ENCODE data around the gene CLCN7. TPM values are rescaled to one million over a fixed set of nuclear protein-coding genes. Genes with fewer than 3 reads are reported as not detected.

CLCN7 gene
- total and polyA plus RNA-seq, 2 donors (not counting 3 experiments of a cell fraction or from before 2014, with no cell fraction given): 59.8 to 94.9 TPM

DNA sequence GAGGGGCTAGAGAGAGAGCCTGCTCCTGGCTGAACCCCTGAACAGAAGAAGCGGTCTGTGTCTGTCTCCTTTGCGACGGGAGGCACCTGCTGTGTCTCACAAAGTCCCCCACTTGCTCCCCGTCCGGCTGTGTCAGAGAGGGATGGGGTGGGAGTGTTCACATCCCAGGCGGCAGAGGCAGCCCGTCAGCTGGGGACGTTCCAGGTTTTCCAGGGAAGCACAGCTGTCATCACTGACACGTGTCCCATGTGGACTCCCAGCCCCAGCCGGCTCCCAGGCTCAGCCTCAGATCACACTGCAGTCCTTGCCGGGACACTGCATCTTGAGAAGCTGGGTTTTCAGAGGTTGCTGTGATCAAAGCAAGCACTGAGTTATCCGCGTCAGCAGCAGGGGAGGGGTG is 19.9 kb upstream of the CLCN7 start:
- H3K27ac ChIP-seq (ENCODE audit: insufficient read depth, low read depth, low read length): no peak overlapping the region

More for the DNA sequence above, 19.9 kb upstream of the CLCN7 start:
- DNase-seq (ENCODE audit: low read depth, low spot score) (no peak), FAIRE-seq (no peak)
- Histone ChIP-seq H3K4me1 (ENCODE audit: control insufficient read depth, extremely low read depth, insufficient read depth, low read length) (peaks cover 15% of the 10 kb centered on the region), H3K4me3 (replicated peaks in 1 of 3; ENCODE audit: insufficient read depth in 1 of 3, low read depth in 1 of 3, low read length in 3 of 3) (peak overlapping the region in 1 of 3 experiments; percentile 67), H3K9me3 (replicated peaks; ENCODE audit: control insufficient read depth, insufficient read depth, low read length) (no peaks in the 10 kb centered on the region), H3K9ac (replicated peaks; ENCODE audit: extremely low read depth, insufficient read depth, low read length) (no peak overlapping the region), H3K27me3 (ENCODE audit: control insufficient read depth in 2 of 2, insufficient read depth in 2 of 2, low read length in 2 of 2) (no peaks in the 10 kb centered on the region), H3K36me3 (ENCODE audit: control insufficient read depth in 2 of 2, extremely low read depth in 1 of 2, insufficient read depth in 2 of 2, low read length in 2 of 2) (peaks cover 3 to 12% of the 10 kb centered on the region in 2 experiments), H2AFZ (ENCODE audit: low read depth, low read length) (no peak overlapping the region), H3K79me2 (ENCODE audit: control insufficient read depth, insufficient read depth, low read length) (peaks cover 19% of the 10 kb centered on the region), H3K4me2 (ENCODE audit: insufficient read depth, low read length) (peak overlapping the region; percentile 41), H4K20me1 (replicated peaks; ENCODE audit: control insufficient read depth, extremely low read depth, insufficient read depth, low read length) (no peaks in the 10 kb centered on the region), H3K9me1 (replicated peaks; ENCODE audit: control insufficient read depth, extremely low read depth, insufficient read depth, low read length) (no peaks in the 10 kb centered on the region)
- dilution Hi-C loops (cut with MboI; ENCODE audit: extremely low pct_ligation_motif_present, low sequenced_read_pairs) (no loop called here), intact Hi-C loops (cut with micrococcal nuclease) (loop anchor here (1.0 to 5.0 kb wide), 5 partner anchors 39 to 213 kb away; partner anchors contain the start of genes MAPK8IP3 and TMEM204)
- TF ChIP-seq FOS (IDR thresholded peaks at IDR 0.05; ENCODE audit: borderline replicate concordance, insufficient read depth, low read length) (no peak), EZH2 (IDR thresholded peaks at IDR 0.05; ENCODE audit: borderline replicate concordance, low read depth, low read length, severe bottlenecking) (no peak), JUN (IDR thresholded peaks at IDR 0.05; ENCODE audit: borderline replicate concordance, insufficient read depth, insufficient read length, low read depth) (no peak), GATA2 (IDR thresholded peaks at IDR 0.05; ENCODE audit: insufficient read depth, insufficient read length, low read depth, low read length) (no peak), POLR2AphosphoS5 (IDR thresholded peaks at IDR 0.05; ENCODE audit: insufficient read depth, low read depth, low read length) (no peak), POLR2A (IDR thresholded peaks at IDR 0.05; ENCODE audit: low read depth, low read length) (no peak), MYC (IDR thresholded peaks at IDR 0.05; ENCODE audit: low read depth, low read length) (no peak)
- TF ChIP-seq, protein P1, sequence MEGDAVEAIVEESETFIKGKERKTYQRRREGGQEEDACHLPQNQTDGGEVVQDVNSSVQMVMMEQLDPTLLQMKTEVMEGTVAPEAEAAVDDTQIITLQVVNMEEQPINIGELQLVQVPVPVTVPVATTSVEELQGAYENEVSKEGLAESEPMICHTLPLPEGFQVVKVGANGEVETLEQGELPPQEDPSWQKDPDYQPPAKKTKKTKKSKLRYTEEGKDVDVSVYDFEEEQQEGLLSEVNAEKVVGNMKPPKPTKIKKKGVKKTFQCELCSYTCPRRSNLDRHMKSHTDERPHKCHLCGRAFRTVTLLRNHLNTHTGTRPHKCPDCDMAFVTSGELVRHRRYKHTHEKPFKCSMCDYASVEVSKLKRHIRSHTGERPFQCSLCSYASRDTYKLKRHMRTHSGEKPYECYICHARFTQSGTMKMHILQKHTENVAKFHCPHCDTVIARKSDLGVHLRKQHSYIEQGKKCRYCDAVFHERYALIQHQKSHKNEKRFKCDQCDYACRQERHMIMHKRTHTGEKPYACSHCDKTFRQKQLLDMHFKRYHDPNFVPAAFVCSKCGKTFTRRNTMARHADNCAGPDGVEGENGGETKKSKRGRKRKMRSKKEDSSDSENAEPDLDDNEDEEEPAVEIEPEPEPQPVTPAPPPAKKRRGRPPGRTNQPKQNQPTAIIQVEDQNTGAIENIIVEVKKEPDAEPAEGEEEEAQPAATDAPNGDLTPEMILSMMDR (IDR thresholded peaks at IDR 0.05; ENCODE audit: extremely low read depth in 1 of 2, insufficient read depth in 1 of 2, low read depth in 1 of 2, low read length in 2 of 2): no peak
- TF ChIP-seq, protein P2, sequence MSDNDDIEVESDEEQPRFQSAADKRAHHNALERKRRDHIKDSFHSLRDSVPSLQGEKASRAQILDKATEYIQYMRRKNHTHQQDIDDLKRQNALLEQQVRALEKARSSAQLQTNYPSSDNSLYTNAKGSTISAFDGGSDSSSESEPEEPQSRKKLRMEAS (IDR thresholded peaks at IDR 0.05; ENCODE audit: insufficient read depth, insufficient read length): no peak
- CTCF ChIA-PET: interaction anchor here (0.7 to 2.3 kb wide), 31 partner anchors 14 to 237 kb away, joined by 3 to 24 read pairs (median 6); partner anchors contain the start of genes JPT2, MAPK8IP3 and TMEM204
- BruUV-seq (replicated peaks): no TSS peak
- POLR2A ChIA-PET: no interaction called here
